ENCODE measurements around the gene HIGD1A. TPM values are rescaled to one million over a fixed set of nuclear protein-coding genes. Genes with fewer than 3 reads are reported as not detected.

The HIGD1A gene
- total RNA-seq, 1 experiment from 2014 or later: 68.3 TPM

DNA sequence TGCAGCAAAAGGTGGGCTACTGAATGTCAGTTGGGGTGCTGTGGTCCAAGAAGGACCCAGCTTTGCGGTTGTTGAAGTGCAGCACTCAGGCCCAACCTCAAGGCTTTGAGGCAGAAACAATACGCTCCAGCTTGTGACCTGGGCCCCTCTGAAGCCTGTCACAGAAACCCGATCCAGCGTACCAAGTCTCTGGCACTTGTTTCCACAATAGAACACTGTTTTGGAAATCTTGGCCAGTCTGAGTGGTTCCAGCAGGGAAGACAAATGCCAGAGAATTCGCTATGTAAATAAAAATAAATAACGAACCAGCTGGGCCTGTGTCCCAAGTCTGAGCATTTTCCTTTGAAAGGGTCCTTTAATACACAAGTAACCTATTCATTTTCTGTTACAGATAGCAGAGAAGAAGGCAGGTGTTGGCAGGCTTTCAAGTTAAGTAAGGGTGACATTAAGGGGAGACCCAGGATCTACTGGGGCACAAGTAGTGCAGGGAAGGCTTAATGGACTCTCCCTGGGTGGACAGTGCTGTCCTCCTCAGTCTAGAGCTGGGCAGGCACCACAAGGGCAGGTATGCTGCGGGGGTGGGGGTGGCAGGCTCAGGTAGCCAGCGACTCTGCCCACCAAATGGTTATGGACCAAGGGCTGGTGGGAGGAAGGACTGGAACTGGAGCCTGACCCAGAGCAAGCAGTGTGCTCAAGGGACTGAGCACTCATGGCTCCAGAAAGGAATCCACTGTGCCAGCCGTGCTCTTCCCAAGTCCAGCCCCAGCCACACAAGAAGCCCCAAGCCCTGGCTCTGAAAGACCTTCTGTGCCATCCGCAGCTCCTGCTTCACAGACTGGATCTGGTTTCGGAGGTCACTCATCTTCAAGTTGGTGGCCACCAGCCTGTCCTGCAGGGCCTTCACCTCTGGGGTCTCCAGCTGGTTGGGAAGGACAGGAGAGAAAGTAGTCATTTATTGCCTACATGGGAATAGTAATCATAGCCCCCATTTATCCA, 57.5 kb downstream of the HIGD1A start:
- in situ Hi-C loops (cut with HindIII; ENCODE audit: low pct_unique_long_range_greater_than_20kb, low sequenced_read_pairs): no loop called here
- no peak for DNase-seq (ENCODE audit: low read depth)

DNA sequence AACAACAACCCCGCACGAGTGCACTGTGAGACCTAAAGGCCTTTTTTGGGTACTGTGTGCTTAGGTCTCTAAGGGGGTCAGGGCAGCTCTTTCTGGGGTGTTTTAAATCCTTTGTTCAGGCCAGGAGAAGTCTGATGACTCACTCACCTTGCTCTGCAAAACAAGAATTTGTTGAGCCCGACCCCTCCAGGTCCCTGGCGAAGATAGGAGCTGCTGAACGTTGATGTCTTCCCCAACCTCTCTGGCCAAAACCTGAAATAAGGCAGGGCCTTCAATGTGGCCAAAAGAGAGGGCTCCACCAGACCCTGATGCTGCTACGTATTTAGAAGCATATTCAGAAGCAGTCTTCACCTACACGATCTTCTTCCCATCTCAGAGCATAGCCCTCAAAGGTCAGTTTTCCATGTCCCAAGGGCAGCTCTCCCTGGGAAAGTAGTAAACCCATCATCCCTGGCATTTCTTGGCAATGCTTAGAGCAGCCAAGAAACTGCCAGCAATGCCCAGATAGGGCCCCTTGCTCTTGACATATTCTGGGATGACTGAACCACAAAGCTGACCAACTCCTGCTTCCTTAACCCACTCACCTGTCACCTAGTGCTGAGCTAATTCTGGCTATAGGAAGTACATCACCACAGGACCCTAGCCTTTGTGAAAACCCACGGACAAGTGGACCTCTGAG, 58.4 kb downstream of the HIGD1A start:
- DNase-seq (ENCODE audit: low read depth): no peak
- in situ Hi-C loops (cut with HindIII; ENCODE audit: low pct_unique_long_range_greater_than_20kb, low sequenced_read_pairs): no loop called here

DNA sequence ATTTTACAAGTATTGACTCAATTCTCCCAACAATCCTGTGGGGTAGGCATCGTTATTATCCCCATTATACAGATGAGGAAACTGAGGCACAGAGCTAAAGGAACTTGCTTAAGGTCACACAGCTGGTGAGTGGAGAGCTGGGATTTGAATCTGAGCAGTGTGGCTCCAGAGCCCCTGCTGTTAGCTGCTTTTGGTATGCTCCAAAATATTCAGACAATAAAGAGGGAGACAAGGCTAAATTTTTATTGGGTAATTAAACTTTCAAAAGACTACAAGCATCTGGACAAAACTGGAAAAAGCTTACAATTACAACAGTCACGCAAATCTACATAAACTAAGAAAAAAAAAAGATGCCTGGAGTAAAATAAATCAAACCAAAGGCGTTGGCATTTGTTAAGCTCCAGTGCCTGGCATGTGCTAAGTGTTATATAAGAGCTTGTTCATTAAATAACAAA, 59.0 kb downstream of the HIGD1A start:
- in situ Hi-C loops (cut with HindIII; ENCODE audit: low pct_unique_long_range_greater_than_20kb, low sequenced_read_pairs): no loop called here
- no peak for DNase-seq (ENCODE audit: low read depth)

DNA sequence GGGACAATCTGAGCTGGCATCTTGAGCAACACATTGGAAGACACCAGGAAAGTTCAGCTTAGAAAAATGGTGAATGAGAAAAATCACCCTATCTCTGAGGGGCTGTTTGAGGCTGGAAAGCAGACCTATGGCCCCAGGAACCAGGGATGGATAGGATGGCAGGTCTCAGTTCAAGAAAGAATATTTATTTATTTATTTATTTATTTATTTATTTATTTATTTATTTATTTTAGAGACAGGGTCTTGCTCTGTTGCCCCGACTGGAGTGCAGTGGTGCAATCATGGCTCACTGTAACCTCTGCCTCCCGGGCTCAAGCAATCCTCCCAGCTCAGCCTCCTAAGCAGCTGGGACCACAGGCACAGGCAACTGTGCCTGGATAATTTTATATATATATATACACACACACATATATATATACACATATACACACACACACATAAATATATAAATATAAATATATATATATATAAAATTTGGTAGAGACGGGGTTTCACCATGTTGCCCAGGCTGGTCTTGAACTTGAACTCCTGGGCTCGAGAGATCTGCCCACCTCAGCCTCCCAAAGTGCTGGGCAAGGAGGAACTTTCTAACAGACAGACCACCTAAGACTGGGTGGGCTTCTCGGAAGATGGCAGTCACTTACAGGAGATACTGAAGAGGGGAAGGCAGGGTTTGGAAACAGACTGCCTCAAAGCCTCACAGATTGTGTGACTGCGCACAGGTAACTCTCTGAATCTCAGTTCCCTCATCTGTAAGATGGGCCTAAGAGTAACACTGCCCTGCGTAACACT, 60.9 kb downstream of the HIGD1A start:
- in situ Hi-C loops (cut with HindIII; ENCODE audit: low pct_unique_long_range_greater_than_20kb, low sequenced_read_pairs): no loop called here
- DNase-seq (ENCODE audit: low read depth): no peak

DNA sequence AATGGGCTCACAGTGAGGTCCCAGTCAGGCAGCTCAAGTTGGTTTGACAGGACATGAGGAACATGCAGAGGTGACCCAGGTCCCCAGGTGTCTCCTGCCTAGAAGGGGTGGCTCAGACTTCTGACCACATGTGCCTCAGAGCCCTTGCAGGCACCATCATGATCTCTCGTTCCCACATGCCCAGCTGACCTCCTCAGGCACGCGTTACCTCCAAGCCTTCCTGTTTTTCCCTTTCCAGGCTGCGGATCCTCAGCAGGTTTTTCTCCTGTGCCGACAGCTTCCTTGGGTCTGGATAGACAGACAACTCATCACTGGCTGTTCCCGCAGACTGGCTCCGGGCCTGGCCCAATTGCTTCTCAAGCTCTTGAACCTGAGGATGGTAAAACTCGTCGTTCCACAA, 61.6 kb downstream of the HIGD1A start:
- in situ Hi-C loops (cut with HindIII; ENCODE audit: low pct_unique_long_range_greater_than_20kb, low sequenced_read_pairs): no loop called here
- no peak for DNase-seq (ENCODE audit: low read depth)

DNA sequence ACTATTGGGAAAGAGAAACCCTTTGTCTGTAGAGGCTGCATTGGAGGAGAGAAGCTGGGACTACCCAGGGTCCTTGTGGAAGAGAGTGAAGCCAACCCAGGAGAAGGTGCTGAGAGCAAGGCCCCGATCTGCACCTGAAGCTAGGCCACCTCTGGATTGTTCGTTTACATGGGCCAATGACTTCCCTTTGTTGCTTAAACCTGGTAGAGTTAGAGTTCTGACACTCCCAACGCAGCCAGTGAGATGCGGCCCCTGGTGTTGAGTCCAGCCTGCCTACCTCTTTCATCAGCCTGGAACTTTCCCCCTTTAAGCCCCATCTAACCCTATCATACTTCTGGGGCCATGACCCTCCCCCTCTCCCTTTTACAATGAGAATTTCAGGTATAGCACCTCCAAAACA, 62.0 kb downstream of the HIGD1A start:
- in situ Hi-C loops (cut with HindIII; ENCODE audit: low pct_unique_long_range_greater_than_20kb, low sequenced_read_pairs): no loop called here
- no peak for DNase-seq (ENCODE audit: low read depth)

DNA sequence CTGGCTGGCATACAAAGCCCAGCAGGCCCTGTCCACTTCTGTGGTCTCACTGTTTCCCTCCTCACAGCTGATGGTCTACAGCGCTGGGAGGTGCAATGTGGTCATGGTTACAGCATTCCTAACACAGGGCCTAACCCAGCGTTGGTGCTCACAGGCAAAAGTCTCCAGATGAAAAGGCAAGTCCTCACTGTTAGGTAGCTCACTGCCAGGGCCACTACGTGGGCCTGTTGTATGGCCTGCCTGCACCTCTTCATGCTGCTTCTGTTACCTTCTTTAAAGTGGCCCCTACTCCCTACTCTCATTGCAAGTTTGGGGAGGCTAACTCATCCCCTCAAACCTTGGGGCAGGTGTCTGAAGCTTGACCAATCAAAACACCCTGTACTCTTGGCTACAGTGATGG, 62.5 kb downstream of the HIGD1A start:
- no peak for DNase-seq (ENCODE audit: low read depth)
- in situ Hi-C loops (cut with HindIII; ENCODE audit: low pct_unique_long_range_greater_than_20kb, low sequenced_read_pairs): no loop called here

DNA sequence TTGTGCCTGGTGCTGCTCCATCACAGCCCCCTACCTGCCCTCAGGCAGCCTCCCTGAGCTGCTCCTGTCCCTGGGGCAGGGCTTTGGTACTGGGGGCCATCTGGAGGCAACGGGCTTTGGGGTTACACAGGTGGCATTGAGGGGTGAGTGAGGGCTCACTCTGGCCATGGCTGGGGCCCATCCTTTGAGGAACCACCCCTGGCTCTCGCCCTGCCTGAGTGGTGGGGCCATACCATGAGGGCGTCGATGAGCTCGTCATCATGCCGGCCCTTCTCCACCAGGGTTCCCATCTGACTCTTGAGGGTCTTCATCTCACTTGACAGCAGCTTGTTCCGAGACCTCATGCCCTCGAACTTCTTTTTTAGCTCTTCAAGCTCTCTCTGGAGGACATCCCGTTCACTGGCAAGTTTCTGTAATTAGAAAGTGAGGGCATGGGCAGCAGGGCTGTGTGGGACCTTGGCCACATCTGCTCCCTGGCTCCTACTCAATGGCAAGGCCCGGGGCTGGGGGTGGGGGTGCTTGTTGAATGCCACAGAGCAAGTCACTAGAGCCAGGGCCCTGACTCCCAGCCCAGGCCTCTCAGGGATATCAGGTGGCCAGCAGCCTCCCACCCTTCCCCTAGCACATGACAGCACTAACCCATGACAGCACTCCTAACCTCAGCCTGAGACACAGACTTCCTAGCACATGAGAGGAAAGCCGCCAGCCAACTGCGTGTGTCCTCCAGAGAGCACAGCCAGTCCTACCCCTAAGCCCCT, 64.7 kb downstream of the HIGD1A start:
- DNase-seq (ENCODE audit: low read depth): no peak
- in situ Hi-C loops (cut with HindIII; ENCODE audit: low pct_unique_long_range_greater_than_20kb, low sequenced_read_pairs): no loop called here

DNA sequence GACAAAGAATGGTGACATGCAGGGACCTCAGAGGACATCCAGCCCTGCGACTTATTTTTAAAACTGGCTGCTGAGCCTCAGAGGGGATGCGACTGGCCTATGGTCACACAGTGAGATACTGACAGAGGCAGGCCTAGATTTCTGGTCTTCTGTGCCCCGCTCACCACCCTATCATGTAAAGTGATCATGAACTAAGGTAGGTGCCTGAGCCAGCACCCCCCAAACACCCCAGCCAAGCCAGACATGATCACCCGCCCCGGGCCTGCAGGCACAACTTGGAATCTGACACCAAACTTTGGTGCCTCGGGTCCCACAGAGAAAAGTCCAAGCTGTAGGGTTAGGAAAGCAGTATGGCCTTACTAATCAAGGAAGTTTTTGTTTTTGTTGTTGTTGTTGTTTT, 67.8 kb downstream of the HIGD1A start:
- no peak for DNase-seq (ENCODE audit: low read depth)
- in situ Hi-C loops (cut with HindIII; ENCODE audit: low pct_unique_long_range_greater_than_20kb, low sequenced_read_pairs): no loop called here

DNA sequence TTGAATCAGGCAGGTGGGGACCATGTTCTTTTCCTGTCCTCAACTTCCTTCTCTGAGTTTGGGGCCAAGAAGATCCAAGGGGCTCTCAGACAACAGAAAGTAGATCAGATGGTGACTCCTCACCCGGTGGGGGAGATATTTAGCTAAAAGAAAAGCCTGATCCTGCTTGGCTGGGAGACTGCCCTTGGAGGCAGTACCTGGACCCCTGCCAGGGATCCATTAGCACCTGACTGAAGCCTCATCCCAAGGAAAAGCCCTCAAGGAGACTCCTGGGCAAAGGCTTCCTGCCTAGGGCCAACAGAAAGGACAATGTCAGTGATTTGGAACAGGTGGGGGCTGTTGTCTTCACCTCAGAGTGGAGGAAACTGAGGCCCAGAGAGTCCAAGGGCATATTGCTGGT, 68.2 kb downstream of the HIGD1A start:
- in situ Hi-C loops (cut with HindIII; ENCODE audit: low pct_unique_long_range_greater_than_20kb, low sequenced_read_pairs): no loop called here
- no peak for DNase-seq (ENCODE audit: low read depth)

DNA sequence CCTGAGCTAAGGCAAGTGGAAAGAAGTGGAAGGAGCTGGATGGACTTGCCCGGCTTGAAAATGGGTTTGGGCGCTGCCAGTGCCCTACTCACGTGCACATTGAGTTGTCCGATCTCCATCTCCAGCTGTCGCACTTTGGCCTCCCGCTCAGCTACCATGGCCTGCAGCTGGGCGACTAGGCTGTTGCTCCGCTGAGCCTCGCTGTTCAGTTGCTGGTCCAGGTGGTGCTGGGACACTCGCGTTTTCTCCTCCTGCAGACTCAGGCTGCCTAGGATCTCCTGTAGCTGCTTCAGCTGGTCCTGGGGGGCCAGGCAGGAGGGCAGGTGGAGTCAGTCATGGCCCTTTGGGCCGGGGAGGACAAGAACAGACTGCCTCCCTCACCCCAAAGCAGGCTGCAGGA, 68.7 kb downstream of the HIGD1A start:
- in situ Hi-C loops (cut with HindIII; ENCODE audit: low pct_unique_long_range_greater_than_20kb, low sequenced_read_pairs): no loop called here
- no peak for DNase-seq (ENCODE audit: low read depth)

DNA sequence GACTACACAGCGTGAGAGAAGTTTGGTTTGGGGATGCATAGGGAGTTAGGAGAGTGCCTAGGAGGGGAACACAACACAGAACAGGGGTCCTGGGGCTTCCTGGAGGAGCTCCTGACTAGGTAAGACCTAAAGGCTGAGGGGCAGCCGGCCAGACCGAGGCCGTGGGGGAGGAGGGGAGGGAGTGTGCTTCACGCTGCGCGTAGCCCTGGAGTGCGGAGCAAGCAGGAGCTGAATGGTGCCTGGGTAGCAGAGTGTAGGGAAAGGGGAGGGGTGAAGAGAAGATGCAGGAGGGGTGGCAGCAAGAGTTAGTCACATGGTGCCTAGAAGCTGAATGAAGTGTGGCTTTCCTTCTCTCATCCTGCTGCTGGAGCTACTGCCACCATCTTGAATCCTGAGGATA, 69.3 kb downstream of the HIGD1A start:
- in situ Hi-C loops (cut with HindIII; ENCODE audit: low pct_unique_long_range_greater_than_20kb, low sequenced_read_pairs): no loop called here
- DNase-seq (ENCODE audit: low read depth): no peak

DNA sequence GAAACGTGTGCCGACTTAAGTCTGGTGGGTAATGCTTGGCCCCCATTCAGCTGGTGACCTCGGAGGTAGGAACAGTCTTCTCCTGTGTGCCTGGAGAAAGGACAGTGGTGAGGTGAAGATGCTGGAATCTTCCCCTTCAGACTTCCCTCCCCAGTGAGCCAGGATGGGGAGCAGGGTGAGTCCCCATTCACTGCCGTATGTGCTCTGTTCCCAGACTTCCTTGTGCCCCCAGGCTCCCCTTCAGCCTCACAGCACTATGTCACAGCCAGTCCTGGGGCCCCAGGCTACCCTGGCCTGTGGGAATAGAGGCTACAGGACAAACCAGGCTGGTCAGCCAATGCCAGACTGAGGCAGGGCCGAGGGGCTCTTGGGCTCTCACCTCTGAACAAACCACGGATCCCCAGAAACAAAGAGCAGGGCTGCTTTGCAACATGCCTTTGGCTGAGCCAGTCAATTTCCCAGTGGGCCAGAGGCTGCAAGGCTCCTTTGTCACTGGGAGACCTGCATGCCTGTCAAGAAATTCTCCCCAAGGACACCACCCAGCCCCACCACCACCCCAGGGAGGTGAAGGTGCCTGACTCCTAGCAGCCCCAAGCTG, 69.9 kb downstream of the HIGD1A start:
- DNase-seq (ENCODE audit: low read depth): no peak
- in situ Hi-C loops (cut with HindIII; ENCODE audit: low pct_unique_long_range_greater_than_20kb, low sequenced_read_pairs): no loop called here

DNA sequence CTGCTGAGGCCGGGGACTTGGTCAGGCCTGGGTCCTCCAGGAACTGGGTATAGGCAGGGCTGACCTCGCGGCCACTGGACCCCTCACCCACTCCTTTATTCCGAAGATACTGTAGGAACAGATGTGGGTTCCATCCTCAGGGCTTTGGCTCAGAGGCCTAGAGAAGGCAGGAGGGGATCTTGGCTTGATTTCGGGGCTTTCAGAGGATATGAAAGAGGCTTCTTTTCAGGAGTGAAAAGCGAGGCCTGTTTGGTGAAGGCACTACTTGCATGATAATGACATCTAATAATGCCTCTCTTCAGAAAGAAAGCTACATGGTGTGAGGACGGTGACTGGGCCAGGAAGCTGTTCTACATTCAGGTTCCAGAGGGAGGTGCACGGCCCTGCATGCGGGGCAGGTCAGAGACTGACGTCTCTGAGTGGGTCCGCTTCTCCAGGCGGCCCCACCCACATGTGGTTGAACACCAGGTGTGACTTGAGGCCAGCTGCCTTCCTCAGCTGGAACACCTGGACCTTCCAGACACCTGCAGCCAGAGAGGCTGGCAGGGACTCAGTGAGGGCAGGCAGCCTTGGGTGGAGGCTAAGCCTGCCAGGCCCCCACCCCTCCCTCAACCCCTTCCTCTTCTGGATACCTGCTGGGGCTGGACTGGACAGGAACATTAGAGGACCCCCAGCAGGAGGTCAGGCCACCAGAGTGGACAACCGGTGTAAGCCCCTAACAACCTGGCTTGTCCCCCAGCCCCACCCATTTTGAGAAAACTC, 70.6 kb downstream of the HIGD1A start:
- no peak for DNase-seq (ENCODE audit: low read depth)
- in situ Hi-C loops (cut with HindIII; ENCODE audit: low pct_unique_long_range_greater_than_20kb, low sequenced_read_pairs): no loop called here

Data from Caki2 (cell line).